Measurements from ENCODE around the gene PCDHGC3.

Gene PCDHGC3

DNA sequence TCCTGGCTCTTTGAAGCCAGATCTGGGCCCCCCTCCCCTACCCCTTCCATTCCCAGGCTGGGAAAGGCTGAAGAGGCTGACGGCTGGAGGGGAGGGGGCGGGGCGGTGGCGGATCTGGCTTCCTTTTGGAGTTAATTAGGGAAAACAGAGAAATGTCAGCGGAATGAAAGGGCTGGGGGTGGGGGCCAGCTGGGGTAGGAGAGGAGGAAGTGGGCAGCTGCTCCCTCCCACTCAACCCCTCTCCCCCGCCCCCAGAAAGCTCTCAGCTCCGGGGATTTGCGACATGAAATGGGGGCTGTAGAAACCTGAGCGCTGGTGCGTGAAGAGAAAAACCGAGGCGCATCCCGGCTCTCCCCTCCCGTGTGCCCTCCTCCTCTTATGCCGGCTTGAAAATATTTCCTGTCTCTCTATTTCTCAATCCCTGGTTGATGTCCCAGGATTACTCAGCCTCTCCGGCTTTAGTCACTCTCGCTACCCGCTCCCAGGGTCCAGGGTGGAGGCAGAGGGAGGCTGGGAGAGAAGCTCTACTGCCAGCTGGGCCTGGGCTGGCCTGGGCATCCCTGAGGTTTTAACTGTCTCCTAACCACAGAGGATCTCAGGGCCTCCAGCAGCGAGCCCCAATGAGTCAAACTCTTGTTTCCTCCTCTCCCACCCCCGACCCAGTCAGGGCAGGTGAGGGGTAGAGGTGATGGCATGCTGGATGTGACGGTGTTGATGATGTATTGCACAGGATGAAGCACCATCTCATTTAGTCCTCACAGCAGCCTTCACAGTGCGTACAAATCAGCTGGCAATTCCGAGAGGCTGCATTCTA lies 33.2 kb downstream of the PCDHGC3 start:
- no peak for DNase-seq

DNA sequence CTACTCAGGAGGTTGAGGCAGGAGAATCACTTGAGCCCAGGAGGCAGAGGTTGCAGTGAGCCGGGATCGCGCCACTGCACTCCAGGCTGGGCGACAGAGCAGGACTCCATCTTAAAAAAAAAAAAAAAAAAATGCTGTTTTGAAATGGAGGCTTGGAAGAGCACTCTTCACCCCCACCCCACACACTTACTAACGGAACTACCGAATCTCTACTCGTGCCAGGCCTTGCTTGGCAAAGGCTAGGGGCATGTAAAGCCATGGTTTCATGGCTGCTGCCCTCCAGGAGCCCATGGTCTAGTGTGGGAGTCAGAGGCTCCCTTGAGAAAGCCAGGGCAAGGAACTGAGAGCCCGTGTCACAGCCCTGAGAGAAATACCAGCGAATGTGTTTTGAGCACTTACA lies 34.4 kb downstream of the PCDHGC3 start:
- no peak for DNase-seq

DNA sequence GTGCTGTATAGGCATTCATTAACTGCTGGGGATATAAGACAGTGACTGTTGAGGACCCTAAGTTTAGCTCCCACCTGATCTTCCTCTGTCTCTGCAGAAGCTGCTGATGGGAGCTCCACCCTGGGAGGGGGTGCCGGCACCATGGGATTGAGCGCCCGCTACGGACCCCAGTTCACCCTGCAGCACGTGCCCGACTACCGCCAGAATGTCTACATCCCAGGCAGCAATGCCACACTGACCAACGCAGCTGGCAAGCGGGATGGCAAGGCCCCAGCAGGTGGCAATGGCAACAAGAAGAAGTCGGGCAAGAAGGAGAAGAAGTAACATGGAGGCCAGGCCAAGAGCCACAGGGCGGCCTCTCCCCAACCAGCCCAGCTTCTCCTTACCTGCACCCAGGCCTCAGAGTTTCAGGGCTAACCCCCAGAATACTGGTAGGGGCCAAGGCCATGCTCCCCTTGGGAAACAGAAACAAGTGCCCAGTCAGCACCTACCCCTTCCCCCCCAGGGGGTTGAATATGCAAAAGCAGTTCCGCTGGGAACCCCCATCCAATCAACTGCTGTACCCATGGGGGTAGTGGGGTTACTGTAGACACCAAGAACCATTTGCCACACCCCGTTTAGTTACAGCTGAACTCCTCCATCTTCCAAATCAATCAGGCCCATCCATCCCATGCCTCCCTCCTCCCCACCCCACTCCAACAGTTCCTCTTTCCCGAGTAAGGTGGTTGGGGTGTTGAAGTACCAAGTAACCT lies 35.3 kb downstream of the PCDHGC3 start:
- DNase-seq, result no peak

DNA sequence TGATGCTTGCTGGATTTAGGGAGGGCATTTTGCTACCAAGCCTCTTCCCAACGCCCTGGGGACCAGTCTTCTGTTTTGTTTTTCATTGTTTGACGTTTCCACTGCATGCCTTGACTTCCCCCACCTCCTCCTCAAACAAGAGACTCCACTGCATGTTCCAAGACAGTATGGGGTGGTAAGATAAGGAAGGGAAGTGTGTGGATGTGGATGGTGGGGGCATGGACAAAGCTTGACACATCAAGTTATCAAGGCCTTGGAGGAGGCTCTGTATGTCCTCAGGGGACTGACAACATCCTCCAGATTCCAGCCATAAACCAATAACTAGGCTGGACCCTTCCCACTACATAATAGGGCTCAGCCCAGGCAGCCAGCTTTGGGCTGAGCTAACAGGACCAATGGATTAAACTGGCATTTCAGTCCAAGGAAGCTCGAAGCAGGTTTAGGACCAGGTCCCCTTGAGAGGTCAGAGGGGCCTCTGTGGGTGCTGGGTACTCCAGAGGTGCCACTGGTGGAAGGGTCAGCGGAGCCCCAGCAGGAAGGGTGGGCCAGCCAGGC lies 36.1 kb downstream of the PCDHGC3 start:
- no peak for DNase-seq

DNA sequence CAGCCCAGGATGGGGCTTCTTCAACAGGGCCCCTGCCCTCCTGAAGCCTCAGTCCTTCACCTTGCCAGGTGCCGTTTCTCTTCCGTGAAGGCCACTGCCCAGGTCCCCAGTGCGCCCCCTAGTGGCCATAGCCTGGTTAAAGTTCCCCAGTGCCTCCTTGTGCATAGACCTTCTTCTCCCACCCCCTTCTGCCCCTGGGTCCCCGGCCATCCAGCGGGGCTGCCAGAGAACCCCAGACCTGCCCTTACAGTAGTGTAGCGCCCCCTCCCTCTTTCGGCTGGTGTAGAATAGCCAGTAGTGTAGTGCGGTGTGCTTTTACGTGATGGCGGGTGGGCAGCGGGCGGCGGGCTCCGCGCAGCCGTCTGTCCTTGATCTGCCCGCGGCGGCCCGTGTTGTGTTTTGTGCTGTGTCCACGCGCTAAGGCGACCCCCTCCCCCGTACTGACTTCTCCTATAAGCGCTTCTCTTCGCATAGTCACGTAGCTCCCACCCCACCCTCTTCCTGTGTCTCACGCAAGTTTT lies 36.7 kb downstream of the PCDHGC3 start:
- peak in 1 of 2 donors; percentile 39 for DNase-seq

DNA sequence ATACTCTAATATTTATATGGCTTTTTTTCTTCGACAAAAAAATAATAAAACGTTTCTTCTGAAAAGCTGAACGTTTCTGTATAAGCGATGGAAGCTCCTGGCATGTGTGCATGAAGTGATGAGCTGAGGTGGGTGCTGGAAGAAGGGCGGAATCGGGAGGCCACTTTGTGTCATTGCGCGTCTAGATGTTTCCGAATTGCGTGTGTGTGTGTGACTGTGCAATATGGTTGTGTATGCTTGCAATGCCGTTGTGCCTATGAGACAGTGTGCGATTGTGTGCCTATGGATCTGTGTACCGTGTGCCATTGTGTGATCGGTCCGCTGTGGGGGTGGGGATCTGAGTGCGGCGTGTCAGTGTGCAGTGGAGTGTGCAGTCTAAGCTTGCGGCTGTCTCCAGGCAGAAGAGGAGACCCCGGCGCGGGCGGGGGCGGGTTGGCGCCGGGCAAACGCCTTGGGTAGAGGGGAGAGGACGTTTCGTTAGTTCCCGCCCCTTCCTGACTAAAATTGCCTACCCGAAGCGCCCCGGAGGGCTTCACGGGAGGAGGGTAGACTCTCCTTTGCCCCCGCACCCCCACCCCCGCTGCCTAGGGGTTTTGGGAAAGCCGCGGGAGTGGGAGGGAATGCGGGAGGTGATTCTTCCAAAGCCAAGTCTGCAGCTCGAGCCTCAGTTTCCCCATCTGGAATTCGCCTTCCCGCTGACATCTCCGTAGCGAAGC lies 37.3 kb downstream of the PCDHGC3 start:
- DNase-seq, result peak in 1 of 2 donors; percentile 17

DNA sequence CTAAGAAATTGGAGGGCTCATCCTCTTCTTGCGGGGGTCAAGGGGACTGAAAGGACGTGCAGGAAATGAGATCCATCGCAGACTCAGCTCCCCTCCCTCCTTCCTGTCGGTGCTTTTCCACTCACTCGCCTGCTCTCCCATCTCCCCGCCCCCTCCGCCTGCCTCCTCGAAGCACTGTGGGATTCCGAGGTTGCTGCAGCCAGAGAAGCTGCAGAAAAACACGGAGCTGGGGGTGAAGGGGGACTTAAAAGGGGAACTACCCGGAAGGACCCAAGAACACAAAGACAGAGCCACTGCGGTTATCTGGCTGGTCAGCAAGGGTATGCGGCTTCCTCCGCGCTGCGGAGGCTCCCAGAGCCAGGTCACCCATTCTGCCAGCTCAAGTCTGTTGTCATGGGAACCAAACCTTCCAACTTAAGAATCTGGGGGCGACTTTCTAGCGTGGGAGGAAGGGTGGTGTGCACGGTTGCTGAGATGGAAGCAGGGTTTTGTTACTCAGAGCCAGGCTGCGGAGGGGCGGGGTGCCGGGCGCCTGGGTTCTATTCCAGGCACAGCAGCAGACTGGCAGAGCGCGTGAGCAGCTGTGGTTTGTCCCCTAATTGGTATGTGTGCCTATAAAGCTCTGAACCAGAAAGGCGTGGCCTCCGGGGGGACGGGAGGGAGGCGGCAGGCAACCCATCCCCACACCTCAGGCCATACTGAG lies 38.0 kb downstream of the PCDHGC3 start:
- DNase-seq, result peak in 1 of 2 donors; percentile 74

DNA sequence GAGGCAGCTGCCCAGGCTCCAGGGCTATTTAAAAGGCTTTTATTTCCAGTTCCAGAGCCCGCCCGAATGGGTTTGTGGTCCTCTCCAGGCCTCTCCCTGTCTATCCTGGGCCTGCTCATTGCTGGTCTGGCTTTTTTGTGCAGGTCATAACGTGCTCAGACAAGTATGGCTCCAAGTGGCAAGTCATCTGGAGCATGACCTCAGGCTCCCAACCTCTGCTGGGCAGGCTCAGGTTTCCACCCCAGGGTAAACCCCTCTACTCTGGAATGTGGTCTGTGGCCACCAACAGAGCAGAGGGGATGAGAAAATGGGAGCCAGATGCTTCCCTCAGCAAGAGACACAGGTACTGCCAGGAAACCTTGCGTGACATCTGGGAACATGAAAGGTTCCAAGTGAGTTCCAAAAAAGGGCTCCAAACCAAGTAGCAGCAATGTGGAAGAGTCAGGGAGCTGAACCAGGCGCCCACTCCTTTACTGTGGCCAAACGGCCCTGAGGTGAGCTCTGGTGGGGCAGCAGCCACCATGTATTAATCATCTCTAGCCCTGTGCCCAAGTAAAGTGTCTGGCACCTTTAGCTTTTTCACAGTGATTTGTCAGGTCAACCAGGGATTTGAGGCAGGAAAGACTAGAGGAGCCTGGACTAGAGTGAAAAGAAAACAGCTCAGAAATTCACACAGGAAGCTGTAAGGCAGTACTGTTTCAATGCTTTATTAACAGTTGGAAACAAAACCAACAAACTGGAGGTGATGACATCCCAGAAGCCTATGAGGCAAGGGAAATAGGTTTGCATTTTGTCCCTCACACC lies 38.8 kb downstream of the PCDHGC3 start:
- no peak for DNase-seq

DNA sequence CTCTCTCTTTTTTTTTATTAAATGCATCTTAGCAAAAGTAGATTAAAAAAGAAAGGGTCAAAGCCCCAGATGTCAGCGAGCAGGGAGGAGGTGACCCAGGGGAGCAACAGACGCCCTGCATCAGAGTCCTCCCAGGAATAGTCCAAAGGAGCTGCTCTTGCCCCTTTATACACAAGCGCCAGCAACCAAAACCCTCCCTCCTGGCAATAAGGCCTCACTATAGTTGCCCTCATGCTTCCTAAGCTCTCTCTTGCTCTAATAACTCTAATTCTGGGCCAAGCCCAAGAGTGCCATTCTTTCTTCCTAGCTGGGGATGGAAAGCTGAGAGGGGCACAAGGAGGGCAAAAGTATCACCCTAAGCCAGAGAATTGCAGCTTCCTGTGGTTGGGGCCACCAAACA lies 39.4 kb downstream of the PCDHGC3 start:
- no peak for DNase-seq

DNA sequence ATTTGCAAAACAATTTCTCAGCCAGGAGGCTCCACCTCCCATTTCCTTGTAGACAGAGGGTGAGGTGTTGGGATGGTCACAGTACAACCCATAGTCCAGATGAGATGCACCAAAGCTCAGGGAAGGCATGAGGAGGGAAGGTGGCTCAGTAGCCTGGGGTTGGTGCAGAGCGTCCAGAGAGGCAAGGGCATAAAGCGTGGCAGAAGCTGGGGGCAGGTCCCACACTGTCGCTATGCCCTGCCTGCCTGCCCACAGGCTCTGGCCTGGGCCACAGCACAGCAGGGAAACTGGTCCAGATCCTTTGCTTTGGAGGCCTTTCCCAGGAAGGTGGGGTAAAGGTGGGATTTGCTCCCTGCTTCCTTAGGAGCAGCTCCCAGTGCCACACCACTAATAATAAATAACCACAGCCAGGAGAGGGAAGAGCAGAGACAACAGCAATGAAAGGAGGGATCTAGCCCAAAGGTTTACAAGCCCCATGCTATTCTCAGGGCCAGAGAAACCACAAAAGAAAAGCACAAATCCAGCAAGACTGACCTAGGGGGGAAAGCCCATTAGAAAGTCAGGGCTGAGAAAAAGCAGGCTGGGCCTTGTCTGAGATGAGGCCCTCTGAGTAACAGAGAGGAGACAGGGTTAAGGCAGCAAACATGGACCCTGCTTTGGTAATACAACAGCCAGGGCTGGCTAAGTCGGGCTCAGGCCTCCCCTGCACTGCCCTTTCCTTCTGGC lies 40.3 kb downstream of the PCDHGC3 start:
- DNase-seq, result no peak

DNA sequence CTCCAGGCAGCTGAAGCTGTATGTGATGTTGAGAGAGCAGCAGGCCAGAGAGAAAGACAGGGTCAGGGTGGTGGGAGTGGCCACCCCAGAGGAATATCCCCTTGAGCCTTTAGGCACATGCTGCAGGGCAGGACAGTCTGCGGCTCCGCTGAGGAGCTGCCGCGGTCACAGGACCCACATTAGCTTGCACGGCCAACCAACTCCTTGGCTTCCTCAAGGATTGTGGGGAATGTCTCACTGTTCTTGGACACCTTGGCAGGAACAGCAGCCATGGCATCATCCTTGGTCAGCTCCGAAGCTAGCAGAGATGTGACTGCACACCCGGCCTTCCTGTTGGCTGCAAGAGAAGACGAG lies 40.9 kb downstream of the PCDHGC3 start:
- DNase-seq, result no peak

DNA sequence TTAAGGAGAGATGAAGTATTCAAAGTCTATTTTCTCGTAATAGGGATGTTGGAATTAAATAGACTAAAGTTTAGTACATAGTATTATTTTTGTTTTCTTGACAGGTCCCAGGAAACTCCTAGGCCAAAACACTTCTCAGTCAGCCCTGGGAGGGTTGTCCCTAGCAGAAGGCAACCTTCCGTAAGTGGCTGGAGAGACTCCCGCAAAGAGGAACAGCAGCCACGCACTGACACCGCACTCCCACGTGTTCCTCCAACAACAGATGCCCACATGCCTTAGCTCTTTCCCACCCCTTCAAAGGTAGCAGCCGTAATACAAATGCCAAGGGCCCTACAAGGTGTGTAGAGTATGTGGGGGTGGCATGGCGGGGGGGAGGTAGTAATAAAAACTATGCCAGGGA lies 41.5 kb downstream of the PCDHGC3 start:
- DNase-seq, result no peak

DNA sequence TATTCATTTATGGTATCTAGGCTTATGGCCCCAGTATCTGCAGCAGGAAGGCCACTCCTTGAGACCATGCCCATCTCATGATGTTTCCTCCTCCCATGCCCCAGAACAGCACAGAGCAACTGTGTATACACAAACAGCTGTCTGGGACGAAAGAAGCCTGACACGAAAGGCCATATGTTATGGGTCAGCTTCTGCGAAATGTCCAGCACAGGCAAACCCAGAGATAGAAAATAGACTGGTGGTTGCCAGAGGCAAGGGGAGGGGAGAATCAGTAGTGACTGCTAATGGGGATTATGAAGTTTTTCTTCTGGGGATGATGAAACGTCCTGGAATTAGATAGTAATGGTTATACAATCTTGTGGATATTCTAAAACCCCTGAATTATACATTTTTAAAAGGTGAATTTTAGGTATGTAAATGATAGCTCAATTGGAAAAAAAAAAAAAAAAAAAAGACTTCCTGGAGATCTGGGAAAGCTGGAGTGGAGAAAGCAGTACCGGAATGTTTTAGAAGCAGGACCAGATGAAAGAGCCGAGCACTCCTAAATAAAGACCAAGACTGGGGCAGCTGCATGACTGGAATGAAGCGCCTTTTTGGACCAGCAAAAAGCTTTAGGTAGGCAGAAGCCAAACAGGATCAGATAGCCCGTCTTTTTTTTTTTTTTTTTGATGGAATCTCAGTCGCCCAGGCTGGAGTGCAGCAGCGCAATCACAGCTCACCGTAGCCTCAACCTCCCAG lies 42.3 kb downstream of the PCDHGC3 start:
- no peak for DNase-seq

DNA sequence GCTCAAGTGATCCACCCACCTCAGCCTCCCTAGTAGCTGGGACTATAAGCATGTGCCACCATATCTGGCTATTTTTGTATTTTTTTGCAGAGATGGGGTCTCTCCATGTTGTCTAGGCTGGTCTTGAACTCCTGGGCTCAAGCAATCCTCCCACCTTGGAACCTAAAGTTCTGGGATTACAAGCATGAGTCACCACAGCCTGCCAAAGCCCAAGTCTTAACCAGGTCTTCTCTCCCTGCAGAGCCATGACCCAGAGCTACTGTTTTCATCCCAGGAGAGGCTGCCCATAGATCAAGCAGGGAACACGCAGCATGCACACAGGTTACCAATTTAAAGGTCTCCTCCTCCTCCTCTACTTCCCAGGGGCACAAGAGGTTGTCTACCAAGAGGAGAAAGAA lies 42.9 kb downstream of the PCDHGC3 start:
- DNase-seq, result no peak

DNA sequence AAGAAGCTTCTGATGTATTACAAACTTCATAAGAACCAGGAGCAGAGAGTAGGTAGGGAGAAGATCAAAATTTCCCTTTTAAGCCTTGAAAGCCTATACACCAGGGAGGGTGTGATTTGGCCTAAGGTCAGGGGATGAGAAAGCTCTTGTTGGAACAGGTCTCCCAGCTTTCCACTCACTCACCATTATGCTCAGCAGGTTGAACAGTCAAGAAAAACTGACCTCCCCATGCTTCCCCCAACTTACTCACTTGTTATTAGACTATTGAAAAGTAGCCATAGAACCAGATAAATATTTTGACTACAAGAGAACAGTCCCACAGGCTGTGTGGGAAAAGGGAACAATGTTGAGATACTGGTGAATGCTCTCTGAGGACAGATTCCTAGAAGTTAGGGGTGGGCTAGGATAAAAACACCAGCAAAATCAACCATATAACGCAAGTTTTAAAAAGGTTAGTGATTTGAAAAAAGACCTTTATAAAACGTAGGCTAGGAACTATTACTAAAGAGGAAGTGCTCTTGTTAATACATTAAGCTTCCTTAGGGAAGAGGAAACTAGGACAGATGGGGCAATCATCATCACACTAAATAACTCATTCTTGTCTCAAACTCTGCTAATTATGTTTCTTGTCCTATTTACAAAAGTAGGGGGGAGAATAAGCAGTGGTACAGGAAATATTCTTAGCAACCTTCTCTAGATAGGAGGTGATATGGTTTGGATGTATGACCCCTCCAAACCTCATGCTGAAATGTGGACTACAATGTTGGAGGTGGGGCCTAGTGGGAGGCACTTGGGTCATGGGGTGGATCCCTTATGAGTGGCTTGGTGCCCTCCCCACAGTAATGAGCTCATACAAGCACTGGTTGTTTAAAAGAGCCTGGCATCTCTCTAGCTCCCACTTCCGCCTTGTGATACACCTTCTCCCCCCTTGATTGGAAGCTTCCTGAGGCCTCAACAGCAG lies 44.1 kb downstream of the PCDHGC3 start:
- no peak for DNase-seq

DNA sequence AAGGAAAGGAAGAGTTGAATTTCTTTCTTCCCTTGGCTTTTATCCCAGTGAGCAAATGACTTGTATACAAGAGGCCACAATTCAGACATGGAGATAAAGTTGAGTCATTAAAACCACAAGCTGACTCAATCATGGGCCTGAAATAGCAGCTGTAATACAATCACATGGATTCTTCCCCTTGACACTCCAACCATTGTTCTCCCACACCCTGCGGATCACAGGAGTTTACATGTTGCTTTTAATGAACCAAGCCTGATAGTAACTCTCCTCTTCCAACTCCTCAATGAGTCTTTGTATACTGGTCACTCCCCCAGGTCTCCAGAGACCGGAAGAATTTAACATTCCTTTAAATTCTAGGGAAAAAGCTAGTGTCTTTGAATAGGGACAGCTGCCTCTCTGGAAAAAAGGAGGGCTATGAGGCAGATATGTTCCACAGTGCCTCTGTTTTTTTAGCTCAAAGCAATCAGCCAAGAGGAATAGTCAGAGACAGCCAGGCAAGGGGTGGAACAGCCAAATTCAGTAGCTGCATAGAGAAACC lies 45.5 kb downstream of the PCDHGC3 start:
- peak in 1 of 2 donors; percentile 65 for DNase-seq

DNA sequence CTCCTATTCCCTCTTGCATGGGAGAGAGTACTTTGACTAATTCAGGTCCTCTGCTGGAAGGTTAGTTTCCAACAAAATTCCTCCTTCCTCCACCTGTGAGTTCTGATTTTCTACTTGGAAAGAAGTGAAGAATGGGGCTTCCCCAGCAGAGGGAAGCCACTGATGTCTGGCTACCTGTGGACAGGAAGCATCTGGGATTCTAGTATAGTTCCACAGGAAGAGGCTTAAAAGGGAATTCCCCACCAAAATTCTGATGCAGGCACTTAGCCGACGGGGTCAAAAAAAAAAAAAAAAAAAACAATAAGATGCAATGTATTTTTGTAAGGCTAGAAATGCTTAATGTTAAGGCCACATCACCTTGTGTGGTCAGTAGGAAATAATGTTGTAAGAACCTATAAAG lies 46.5 kb downstream of the PCDHGC3 start:
- no peak for DNase-seq

DNA sequence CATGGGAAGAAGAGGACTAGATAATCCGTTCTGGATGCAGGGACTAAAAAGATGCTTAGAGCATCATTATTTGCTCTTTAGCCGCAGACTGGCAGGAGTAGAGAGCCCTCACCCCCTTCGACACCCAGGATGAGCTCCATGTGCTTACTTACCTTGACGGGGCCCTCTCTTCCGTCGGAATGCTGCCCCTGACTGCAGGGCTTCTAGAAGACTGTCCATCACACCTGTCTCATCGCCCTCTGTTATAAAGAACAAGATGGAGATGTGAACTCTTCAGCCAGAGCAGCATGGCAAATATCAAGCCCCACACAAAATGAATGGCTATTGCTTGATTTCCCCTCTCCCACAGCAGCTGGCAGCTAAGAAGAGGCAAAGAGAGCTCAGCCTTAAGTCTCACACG lies 48.2 kb downstream of the PCDHGC3 start:
- DNase-seq, result no peak
